SK-N-SH treated with all-trans-retinoic acid at 6 μM for 48 hours (cell line): ENCODE results near the gene C11orf91.
"Not testable (repeated sequence)": the region's sequence is repeated elsewhere in the genome, so short reads cannot be mapped to it uniquely, and the experiment has no call there.

Experiments
- ATAC-seq: fragments of 200-7000 bp; cut with Tn5 transposase; 3 replicates; pipeline ENCODE4 v1.9.1; 2020; ENCODE audit warnings: mild to moderate bottlenecking, moderate library complexity
- CREB5 ChIP-seq: fragments of 250-450 bp; sonication (Bioruptor Pico); IDR thresholded peaks from 2 replicates; pipeline ENCODE4 v1.5.1; 2020; ENCODE audit warnings: low read depth, mild to moderate bottlenecking, moderate library complexity
- CSDC2 ChIP-seq: fragments of 250-450 bp; sonication (Bioruptor Pico); IDR thresholded peaks from 2 replicates; pipeline ENCODE4 v1.5.0; 2020; ENCODE audit warnings: mild to moderate bottlenecking, moderate library complexity
- CSRNP3 ChIP-seq: fragments of 250-450 bp; sonication (Bioruptor Pico); IDR thresholded peaks from 2 replicates; pipeline ENCODE4 v1.5.1; 2021; ENCODE audit warnings: mild to moderate bottlenecking, moderate library complexity
- ESRRG ChIP-seq: fragments of 250-450 bp; sonication (Bioruptor Pico); IDR thresholded peaks from 2 replicates; pipeline ENCODE4 v1.6.1; 2021; ENCODE audit warnings: mild to moderate bottlenecking
- GLIS3 ChIP-seq: fragments of 250-450 bp; sonication (Bioruptor Pico); IDR thresholded peaks from 2 replicates; pipeline ENCODE4 v1.5.0; 2020; ENCODE audit warnings: mild to moderate bottlenecking, moderate library complexity
- ISL1 ChIP-seq: fragments of 250-450 bp; sonication (Bioruptor Pico); IDR thresholded peaks from 2 replicates; pipeline ENCODE4 v2.1.2; 2022; ENCODE audit warnings: mild to moderate bottlenecking, moderate library complexity
- OSR1 ChIP-seq: fragments of 250-450 bp; sonication (Bioruptor Pico); IDR thresholded peaks from 2 replicates; pipeline ENCODE4 v1.8.0; 2022; ENCODE audit warnings: moderate library complexity, mild to moderate bottlenecking, inconsistent platforms
- POU6F1 ChIP-seq: fragments of 250-450 bp; sonication (Bioruptor Pico); IDR thresholded peaks from 2 replicates; pipeline ENCODE4 v1.8.0; 2021; ENCODE audit warnings: low read depth, mild to moderate bottlenecking, moderate library complexity, borderline replicate concordance
- PPARA ChIP-seq: fragments of 250-450 bp; sonication (Bioruptor Pico); IDR thresholded peaks from 2 replicates; pipeline ENCODE4 v1.5.0; 2020; ENCODE audit warnings: mild to moderate bottlenecking, borderline replicate concordance
- RARB ChIP-seq: fragments of 250-450 bp; sonication (Bioruptor Pico); IDR thresholded peaks from 2 replicates; pipeline ENCODE4 v1.8.0; 2021; ENCODE audit warnings: mild to moderate bottlenecking, moderate library complexity
- SNAI2 ChIP-seq: fragments of 250-450 bp; sonication (Bioruptor Pico); IDR thresholded peaks from 2 replicates; pipeline ENCODE4 v1.5.0; 2020; ENCODE audit warnings: mild to moderate bottlenecking, moderate library complexity
- TOX ChIP-seq: fragments of 250-450 bp; sonication (Bioruptor Pico); IDR thresholded peaks from 2 replicates; pipeline ENCODE4 v1.8.0; 2021; ENCODE audit warnings: mild to moderate bottlenecking, moderate library complexity, borderline replicate concordance
- TSHZ2 ChIP-seq: fragments of 250-450 bp; sonication (Bioruptor Pico); IDR thresholded peaks from 2 replicates; pipeline ENCODE4 v1.5.0; 2020; ENCODE audit warnings: mild to moderate bottlenecking, moderate library complexity
- ZFP3 ChIP-seq: fragments of 250-450 bp; sonication (Bioruptor Pico); IDR thresholded peaks from 2 replicates; pipeline ENCODE4 v1.5.0; 2020; ENCODE audit warnings: mild to moderate bottlenecking, moderate library complexity
- ZFP30 ChIP-seq: fragments of 450-650 bp; formaldehyde crosslinking; IDR thresholded peaks from 2 replicates; pipeline ENCODE4 v1.5.0; 2022; ENCODE audit warnings: mild to moderate bottlenecking, moderate library complexity
- ZNF565 ChIP-seq: fragments of 450-650 bp; formaldehyde crosslinking; conservative IDR thresholded peaks from 2 replicates; pipeline ENCODE4 v1.5.0; 2020; ENCODE audit warnings: low read depth, mild to moderate bottlenecking, moderate library complexity
- ZNF70 ChIP-seq: fragments of 450-650 bp; formaldehyde crosslinking; IDR thresholded peaks from 2 replicates; pipeline ENCODE4 v1.5.0; 2020; ENCODE audit warnings: mild to moderate bottlenecking, moderate library complexity
- ZNF8 ChIP-seq: fragments of 450-650 bp; formaldehyde crosslinking; IDR thresholded peaks from 2 replicates; pipeline ENCODE4 v1.5.0; 2020; ENCODE audit warnings: mild to moderate bottlenecking, moderate library complexity

C11orf91 gene

GRCh38 chr11:33664166-33664565, 36.5 kb downstream of the C11orf91 start:
- ATAC-seq: no peak
- TF ChIP-seq TOX (CRISPR knock-in tag) (no peak), ZFP30 (CRISPR knock-in tag) (no peak), ESRRG (CRISPR knock-in tag) (no peak), ZFP3 (CRISPR knock-in tag) (no peak), ZNF70 (CRISPR knock-in tag) (no peak), GLIS3 (CRISPR knock-in tag) (no peak), CSRNP3 (no peak), OSR1 (CRISPR knock-in tag) (no peak), TSHZ2 (no peak), ZNF565 (no peak), ZNF8 (CRISPR knock-in tag) (no peak), CREB5 (CRISPR knock-in tag) (no peak), RARB (CRISPR knock-in tag) (no peak), CSDC2 (CRISPR knock-in tag) (no peak), POU6F1 (CRISPR knock-in tag) (no peak)

GRCh38 chr11:33663121-33663520, 37.5 kb downstream of the C11orf91 start:
- no peak for ATAC-seq
- TF ChIP-seq CREB5 (CRISPR knock-in tag): no peak
- TF ChIP-seq PPARA (CRISPR knock-in tag): no peak
- TF ChIP-seq ISL1: no peak
- TF ChIP-seq GLIS3 (CRISPR knock-in tag): no peak
- TF ChIP-seq CSDC2 (CRISPR knock-in tag): no peak
- no peak for TF ChIP-seq ZNF70 (CRISPR knock-in tag)
- no peak for TF ChIP-seq SNAI2
- TF ChIP-seq CSRNP3: no peak
- TF ChIP-seq POU6F1 (CRISPR knock-in tag): no peak
- no peak for TF ChIP-seq TOX (CRISPR knock-in tag)
- no peak for TF ChIP-seq ZNF565
- TF ChIP-seq ESRRG (CRISPR knock-in tag): no peak
- TF ChIP-seq ZNF8 (CRISPR knock-in tag): no peak
- TF ChIP-seq ZFP30 (CRISPR knock-in tag): no peak
- no peak for TF ChIP-seq TSHZ2
- TF ChIP-seq ZFP3 (CRISPR knock-in tag): no peak

- not testable (repeated sequence) for ATAC-seq
Measured at GRCh38 chr11:33661526-33661925, 39.1 kb downstream of the C11orf91 start.
